Testis (tissue), 2 donors: Measurements from ENCODE around the gene IRF8.

Source experiments
- CTCF ChIP-seq, 3 experiments: fragments of 450-650 bp in 2 of 3; fragments of 200-600 bp in 1 of 3; sonication (generic) in 1 of 3; IDR thresholded peaks; one replicate each; pipeline ENCODE4 v1.5.1; 2016 to 2019; ENCODE audit warnings: antibody characterized with exemption in 3 of 3, mild to moderate bottlenecking in 2 of 3, moderate library complexity in 1 of 3
- POLR2A ChIP-seq: fragments of 450-650 bp; IDR thresholded peaks from one replicate; pipeline ENCODE4 v1.6.1; 2017; ENCODE audit warnings: antibody characterized with exemption, mild to moderate bottlenecking, moderate library complexity

- TF ChIP-seq CTCF (IDR thresholded peaks at IDR 0.05) = no peak
- no peak for TF ChIP-seq POLR2A
These were observed 68.1 kb downstream of the IRF8 start for GRCh38 chr16:85967111-85967510.
